ENCODE data around the gene CACNB4. TPM values are rescaled to one million over a fixed set of nuclear protein-coding genes. Genes with fewer than 3 reads are reported as not detected.
"Not testable (repeated sequence)": the region's sequence is repeated elsewhere in the genome, so short reads cannot be mapped to it uniquely, and the experiment has no call there.

The CACNB4 gene
- total and polyA plus RNA-seq, 9 of the 15 experiments (the other 6 are each of a cell fraction or from before 2014, with no cell fraction given), result 0.01 to 0.20 (median 0.04) TPM; not detected in 1

- Histone ChIP-seq H3K9me1 (ENCODE audit: control insufficient read depth, insufficient read depth, low read length) (no peaks in the 10 kb centered on the region), H3K27ac (ENCODE audit: extremely low read depth, low read depth, low read length) (no peak overlapping the region), H3K36me3 (ENCODE audit: control insufficient read depth, insufficient read depth, low read length) (no peaks in the 10 kb centered on the region), H3K27me3 (ENCODE audit: control insufficient read depth in 2 of 2, insufficient read depth in 2 of 2, low read length in 2 of 2) (peaks cover 9 to 32% of the 10 kb centered on the region in 2 experiments; a peak in 3 of 5 replicates), H3K79me2 (ENCODE audit: control insufficient read depth, insufficient read depth, low read length) (no peaks in the 10 kb centered on the region), H2AFZ (ENCODE audit: low read depth, low read length) (no peak overlapping the region), H4K20me1 (replicated peaks; ENCODE audit: control insufficient read depth, insufficient read depth, low read length) (no peaks in the 10 kb centered on the region), H3K4me2 (ENCODE audit: insufficient read depth, low read length) (no peak overlapping the region), H3K9me3 (replicated peaks; ENCODE audit: control insufficient read depth, insufficient read depth, low read depth, low read length) (no peaks in the 10 kb centered on the region), H3K4me3 (no peak overlapping the region), H3K4me1 (replicated peaks in 1 of 2; ENCODE audit: control insufficient read depth in 2 of 2, insufficient read depth in 2 of 2, low read length in 2 of 2) (no peaks in the 10 kb centered on the region), H3K9ac (ENCODE audit: insufficient read depth in 1 of 2, low read depth in 2 of 2, low read length in 2 of 2) (no peak overlapping the region)
- WGBS (ENCODE audit: insufficient coverage, low coverage, missing lambda C conversion rate), result 0% methylated on average over 7 of the region's 7 CpGs
- in situ Hi-C loops (cut with MboI) (no loop called here), intact Hi-C loops (cut with micrococcal nuclease) (loop anchor here (10.0 kb wide), 2 partner anchors 303 to 713 kb away; partner anchors contain the start of gene FMNL2)
- ATAC-seq, result no peak
- no peak for FAIRE-seq
- CTCF ChIA-PET (ENCODE audit: low intra/inter-chr PET ratio), result interaction anchor here (0.6 kb wide), 1 partner anchor 300 kb away, joined by 4 read pairs; no protein-coding TSS in a partner anchor
- POLR2A ChIA-PET, result no interaction called here
- TF ChIP-seq SMAD3 (CRISPR knock-in tag; conservative IDR thresholded peaks at IDR 0.05), result no peak
- DNase-seq (ENCODE audit: extremely low read depth in 1 of 4, low spot score in 3 of 4), result no peak
- BruUV-seq (replicated peaks), result no TSS peak
Observed at GRCh38 chr2:152031747-152032306, 67.0 kb downstream of the CACNB4 start.

- H3K9ac ChIP-seq (ENCODE audit: insufficient read depth in 1 of 2, low read depth in 2 of 2, low read length in 2 of 2); H3K27ac ChIP-seq (ENCODE audit: extremely low read depth, low read depth, low read length); H3K4me2 ChIP-seq (ENCODE audit: insufficient read depth, low read length); DNase-seq (ENCODE audit: extremely low read depth in 1 of 4, low spot score in 3 of 4); H3K4me1 ChIP-seq (replicated peaks in 1 of 2; ENCODE audit: control insufficient read depth in 2 of 2, insufficient read depth in 2 of 2, low read length in 2 of 2); H4K20me1 ChIP-seq (replicated peaks; ENCODE audit: control insufficient read depth, insufficient read depth, low read length); H2AFZ ChIP-seq (ENCODE audit: low read depth, low read length); FAIRE-seq; in situ Hi-C loops (cut with MboI); ATAC-seq; H3K9me1 ChIP-seq (ENCODE audit: control insufficient read depth, insufficient read depth, low read length); H3K79me2 ChIP-seq (ENCODE audit: control insufficient read depth, insufficient read depth, low read length); BruUV-seq (replicated peaks); H3K9me3 ChIP-seq (replicated peaks; ENCODE audit: control insufficient read depth, insufficient read depth, low read depth, low read length); H3K36me3 ChIP-seq (ENCODE audit: control insufficient read depth, insufficient read depth, low read length); POLR2A ChIA-PET; H3K4me3 ChIP-seq: not testable (repeated sequence)
- intact Hi-C loops (cut with micrococcal nuclease), result loop anchor here (10.0 kb wide), 2 partner anchors 304 to 714 kb away; partner anchors contain the start of gene FMNL2
- CTCF ChIA-PET (ENCODE audit: low intra/inter-chr PET ratio), result interaction anchor here (0.6 kb wide), 1 partner anchor 301 kb away, joined by 4 read pairs; no protein-coding TSS in a partner anchor
- peaks cover 9 to 28% of the 10 kb centered on the region in 2 experiments; a peak in 3 of 5 replicates for H3K27me3 ChIP-seq (ENCODE audit: control insufficient read depth in 2 of 2, insufficient read depth in 2 of 2, low read length in 2 of 2)
- 0% methylated on average over 4 of the region's 4 CpGs for WGBS (ENCODE audit: insufficient coverage, low coverage, missing lambda C conversion rate)
- TF ChIP-seq RBM25 (IDR thresholded peaks at IDR 0.05; ENCODE audit: low read depth, low read length, severe bottlenecking) (peak; percentile 15), ZNF146 (CRISPR knock-in tag; IDR thresholded peaks at IDR 0.05; ENCODE audit: unreplicated experiment) (peak; percentile 57), BCOR (IDR thresholded peaks at IDR 0.05) (0 out of 2 replicates have a peak, but pooled peaks have one; percentile 38)
Observed at GRCh38 chr2:152030596-152031328, 68.1 kb downstream of the CACNB4 start.

Data from K562 (cell line).